Activated CD4-positive, alpha-beta T cell treated with anti-CD3 and anti-CD28 coated beads for 36 hours (primary cell): Measurements from ENCODE around the gene ARRDC2. TPM values are rescaled to one million over a fixed set of nuclear protein-coding genes. Genes with fewer than 3 reads are reported as not detected.
A peak's percentile ranks its signal among the peaks of the same experiment; 100 is the strongest.

Source experiments
- ATAC-seq: fragments of 200-7000 bp; cut with Tn5 transposase; one replicate; pipeline ENCODE4 v1.10.0; 2021; ENCODE audit warnings: mild to moderate bottlenecking, moderate library complexity
- CTCF ChIA-PET: fragments of 350-600 bp; sonication (Branson Sonifier 250); formaldehyde crosslinking; loops from one replicate; lab custom pipeline; 2021; ENCODE audit warnings: antibody characterized with exemption; lab: Charles Lee
- POLR2A ChIA-PET: fragments of 350-600 bp; sonication (Branson Sonifier 250); formaldehyde crosslinking; loops from one replicate; lab custom pipeline; 2021; ENCODE audit warnings: antibody characterized with exemption, inconsistent platforms; lab: Charles Lee
- DNase-seq: peaks from one replicate; pipeline ENCODE4 v3.0.0-alpha.2; 2020
- H3K27ac Mint-ChIP-seq: one replicate; pipeline ENCODE4 v1.8.0; 2021; ENCODE audit warnings: mixed read lengths
- H3K27me3 Mint-ChIP-seq: one replicate; pipeline ENCODE4 v1.8.0; 2021; ENCODE audit warnings: mixed read lengths
- H3K36me3 Mint-ChIP-seq: one replicate; pipeline ENCODE4 v1.8.0; 2021; ENCODE audit warnings: low read depth, mixed read lengths
- H3K4me1 Mint-ChIP-seq: one replicate; pipeline ENCODE4 v1.8.0; 2021; ENCODE audit warnings: mixed read lengths
- H3K4me3 Mint-ChIP-seq: one replicate; pipeline ENCODE4 v1.8.0; 2021; ENCODE audit warnings: mild to moderate bottlenecking, moderate library complexity, mixed read lengths
- H3K9me3 Mint-ChIP-seq: one replicate; pipeline ENCODE4 v1.8.0; 2021; ENCODE audit warnings: low read depth, mixed read lengths
- intact Hi-C, 2 experiments: fragments of 100-400 bp; cut with DNase I in 1 of 2; cut with micrococcal nuclease in 1 of 2; formaldehyde crosslinking; loops; one replicate each; pipeline versions ENCODE4 v1.14.2 to v1.15.1; 2022 to 2024; cut with DNase I, micrococcal nuclease
- total RNA-seq, 2 experiments: library from RNA; stranded (reverse); gene quantifications; one replicate each; pipeline ENCODE4 v1.2.3, GENCODE V29; 2021

Gene ARRDC2
- total RNA-seq, 2 experiments from 2014 or later = 13.5 to 21.7 TPM

DNA sequence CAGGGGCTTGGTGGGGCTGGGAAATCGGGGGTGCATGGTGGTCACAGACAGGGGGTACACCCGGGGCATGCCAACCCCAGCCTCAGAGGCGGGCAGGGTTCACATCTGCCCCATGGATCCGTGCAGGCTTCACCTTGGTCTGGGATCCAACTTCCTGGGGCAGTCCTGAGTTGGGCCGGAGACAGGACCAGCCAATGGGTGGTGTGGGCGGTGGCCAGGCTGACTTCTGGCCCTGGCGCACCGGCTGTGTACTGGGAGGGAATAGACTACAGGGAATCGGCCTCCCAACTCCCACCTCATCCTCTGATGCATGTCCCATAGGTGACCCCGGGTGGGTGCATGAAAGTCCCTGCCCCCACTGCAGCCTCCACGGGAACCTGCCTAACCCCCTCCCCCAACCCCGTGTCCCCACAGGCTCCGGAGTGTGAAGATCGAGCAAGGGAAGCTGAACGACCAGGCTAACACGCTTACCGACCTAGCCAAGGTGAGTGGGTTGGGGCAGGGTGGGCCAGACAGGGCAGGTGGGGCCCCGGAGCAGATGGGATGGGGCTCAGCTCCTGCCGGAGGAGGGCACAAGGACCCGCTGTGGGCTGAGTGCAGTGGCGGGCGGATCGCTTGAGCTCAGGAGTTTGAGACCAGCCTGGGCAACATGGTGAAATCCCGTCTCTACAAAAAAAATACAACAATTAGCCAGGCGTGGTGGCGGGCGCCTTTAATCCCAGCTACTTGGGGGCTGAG lies 14.7 kb upstream of the ARRDC2 start:
- H3K36me3 Mint-ChIP-seq = no peaks in the 10 kb centered on the region
- ATAC-seq = no peak
- DNase-seq = no peak
- no peaks in the 10 kb centered on the region for H3K9me3 Mint-ChIP-seq
- H3K4me3 Mint-ChIP-seq = no peak overlapping the region
- POLR2A ChIA-PET = no interaction called here
- peaks cover 8% of the 10 kb centered on the region for H3K4me1 Mint-ChIP-seq
- H3K27ac Mint-ChIP-seq = no peak overlapping the region
- intact Hi-C loops = no loop called here
- CTCF ChIA-PET = interaction anchor here (0.6 to 7.5 kb wide), 6 partner anchors 11 to 513 kb away, joined by 3 to 102 read pairs (median 8); partner anchors contain the start of gene CCDC124
- H3K27me3 Mint-ChIP-seq = no peaks in the 10 kb centered on the region

- Mint-ChIP-seq H3K27ac (peak overlapping the region; percentile 47), H3K36me3 (peaks cover 1% of the 10 kb centered on the region), H3K4me3 (no peak overlapping the region), H3K4me1 (peaks cover 18% of the 10 kb centered on the region), H3K27me3 (no peaks in the 10 kb centered on the region), H3K9me3 (no peaks in the 10 kb centered on the region)
- intact Hi-C loops = loop anchor here (1.0 to 5.0 kb wide), 6 partner anchors 50 to 138 kb away; partner anchors contain the start of genes RPL18A (in 2 of the 2) and SLC5A5 (in 1 of the 2)
- DNase-seq (peak; percentile 93), ATAC-seq (peak; percentile 67)
- ChIA-PET CTCF (interaction anchor here (0.5 to 7.5 kb wide), 22 partner anchors 16 to 419 kb away, joined by 3 to 102 read pairs (median 3); partner anchors contain the start of genes CCDC124, RPL18A and SLC5A5), POLR2A (interaction anchor here (0.6 to 1.4 kb wide), 2 partner anchors 59 to 63 kb away, joined by 4 to 12 read pairs; no protein-coding TSS in a partner anchor)
Measured at GRCh38 chr19:17996826-17997316, 11.1 kb upstream of the ARRDC2 start.

DNA sequence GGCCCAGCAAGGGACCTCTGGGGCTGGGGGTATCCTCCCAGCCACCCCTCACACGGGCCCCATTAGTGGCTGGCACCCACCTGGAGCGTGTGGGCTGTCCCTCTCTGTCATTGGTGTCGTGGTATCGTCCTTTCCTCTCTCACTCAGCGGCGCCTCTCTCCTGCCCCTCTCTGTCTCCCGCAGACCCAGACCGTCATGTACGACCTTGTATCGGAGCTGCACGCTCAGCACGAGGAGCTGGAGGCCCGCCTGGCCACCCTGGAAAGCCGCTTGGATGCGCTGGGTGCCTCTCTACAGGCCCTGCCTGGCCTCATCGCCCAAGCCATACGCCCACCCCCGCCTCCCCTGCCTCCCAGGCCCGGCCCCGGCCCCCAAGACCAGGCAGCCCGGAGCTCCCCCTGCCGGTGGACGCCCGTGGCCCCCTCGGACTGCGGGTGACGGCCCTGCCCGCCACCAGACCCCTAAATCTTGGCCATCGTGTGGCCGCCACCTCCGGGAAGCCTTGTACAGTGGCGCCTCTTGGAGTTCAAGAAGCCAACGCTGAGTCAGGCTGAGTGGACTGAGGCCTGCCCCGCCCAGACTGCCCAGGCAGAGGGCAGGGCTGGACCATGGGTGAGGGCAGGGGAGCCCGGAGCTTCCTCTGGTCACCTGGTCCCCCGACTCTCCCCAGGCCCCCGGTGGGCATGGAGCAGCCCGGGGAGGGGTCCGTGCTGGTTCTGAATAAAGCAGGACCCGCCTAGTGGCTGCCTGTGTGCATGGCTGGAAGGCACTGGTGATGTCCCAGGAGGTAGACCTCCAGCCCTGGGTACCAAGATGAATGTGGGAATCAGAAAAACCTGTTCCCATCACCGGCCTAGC lies 9.8 kb upstream of the ARRDC2 start:
- no peak for ATAC-seq

DNA sequence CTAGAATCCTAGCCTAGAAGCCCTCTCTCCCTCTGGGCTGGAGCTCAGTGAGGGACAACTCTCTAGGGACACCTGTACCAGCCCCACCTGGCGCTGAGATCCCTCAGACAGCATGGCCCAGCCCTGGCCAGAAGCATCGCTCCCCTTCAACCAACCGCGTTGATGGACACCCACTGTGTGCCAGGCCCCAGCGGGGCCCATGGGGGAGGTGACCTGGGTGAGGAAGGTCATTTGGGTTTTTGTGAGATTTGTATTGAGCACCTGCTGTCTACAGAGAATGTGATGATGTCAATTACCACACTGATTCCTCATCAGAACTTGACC lies 9.2 kb upstream of the ARRDC2 start:
- ChIA-PET POLR2A (no interaction called here), CTCF (interaction anchor here (0.5 to 7.5 kb wide), 5 partner anchors 9 to 145 kb away, joined by 3 to 102 read pairs (median 4); partner anchors contain the start of genes ARRDC2 and RPL18A)
- H3K4me3 Mint-ChIP-seq = no peak overlapping the region
- H3K27me3 Mint-ChIP-seq = no peaks in the 10 kb centered on the region
- H3K4me1 Mint-ChIP-seq = peaks cover 25% of the 10 kb centered on the region
- ATAC-seq (no peak), DNase-seq (no peak)
- H3K9me3 Mint-ChIP-seq = no peaks in the 10 kb centered on the region
- peaks cover 4% of the 10 kb centered on the region for H3K36me3 Mint-ChIP-seq
- no peak overlapping the region for H3K27ac Mint-ChIP-seq
- intact Hi-C loops = loop anchor here in 1 of 2 experiments (5.0 kb wide), 1 partner anchor 126 kb away; the partner anchor contains the start of gene SLC5A5

More for the DNA sequence above, 9.8 kb upstream of the ARRDC2 start:
- intact Hi-C loops = loop anchor here (1.0 to 5.0 kb wide), 5 partner anchors 51 to 139 kb away; partner anchors contain the start of genes RPL18A (in 1 of the 2) and SLC5A5 (in 1 of the 2)
- POLR2A ChIA-PET = no interaction called here
- peak; percentile 35 for DNase-seq
- H3K27ac Mint-ChIP-seq = no peak overlapping the region
- no peak overlapping the region for H3K4me3 Mint-ChIP-seq
- CTCF ChIA-PET = interaction anchor here (0.6 to 7.5 kb wide), 12 partner anchors 10 to 187 kb away, joined by 3 to 102 read pairs (median 4); partner anchors contain the start of genes ARRDC2, CCDC124 and RPL18A
- H3K36me3 Mint-ChIP-seq = peaks cover 4% of the 10 kb centered on the region
- peaks cover 25% of the 10 kb centered on the region for H3K4me1 Mint-ChIP-seq
- no peaks in the 10 kb centered on the region for H3K27me3 Mint-ChIP-seq
- no peaks in the 10 kb centered on the region for H3K9me3 Mint-ChIP-seq

- ATAC-seq (no peak), DNase-seq (no peak)
- H3K36me3 Mint-ChIP-seq = peaks cover 4% of the 10 kb centered on the region
- intact Hi-C loops = loop anchor here (2.0 to 10.0 kb wide), 4 partner anchors 89 to 155 kb away; partner anchors contain the start of genes PIK3R2 (in 1 of the 2) and SLC5A5 (in 1 of the 2)
- H3K9me3 Mint-ChIP-seq = no peaks in the 10 kb centered on the region
- H3K27ac Mint-ChIP-seq = peak overlapping the region; percentile 95
- ChIA-PET POLR2A (interaction anchor here (1.1 kb wide), 3 partner anchors 17 to 153 kb away, joined by 3 to 4 read pairs (median 4); partner anchors contain the start of gene PIK3R2), CTCF (interaction anchor here (0.6 to 7.5 kb wide), 6 partner anchors 55 to 304 kb away, joined by 3 to 102 read pairs (median 5); partner anchors contain the start of genes CCDC124 and RPL18A)
- peaks cover 25% of the 10 kb centered on the region for H3K4me1 Mint-ChIP-seq
- H3K27me3 Mint-ChIP-seq = no peaks in the 10 kb centered on the region
- peak overlapping the region; percentile 75 for H3K4me3 Mint-ChIP-seq
Measured at GRCh38 chr19:17999684-18000479, 8.1 kb upstream of the ARRDC2 start.

DNA sequence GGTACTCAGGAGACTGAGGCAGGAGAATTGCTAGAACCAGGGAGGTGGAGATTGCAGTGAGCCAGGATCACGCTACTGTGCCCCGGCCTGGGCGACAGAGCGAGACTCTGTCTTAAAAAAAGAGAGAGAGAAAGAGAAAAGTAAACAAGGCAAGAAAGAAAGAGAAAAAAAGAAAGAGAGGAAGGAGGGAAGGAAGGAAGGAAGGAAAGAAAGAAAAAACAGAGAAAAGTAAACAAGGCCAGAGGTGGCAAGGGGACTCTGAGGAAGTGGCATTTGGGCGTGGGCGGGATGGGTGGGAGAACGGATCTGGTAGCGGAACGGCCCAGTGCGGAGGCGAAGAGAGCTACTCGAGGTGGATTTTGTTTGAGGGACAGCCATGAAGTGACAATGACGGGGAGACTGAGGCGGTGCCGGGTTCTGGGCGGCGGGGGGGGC lies 7.5 kb upstream of the ARRDC2 start:
- CTCF ChIA-PET = interaction anchor here (0.8 to 7.5 kb wide), 7 partner anchors 56 to 145 kb away, joined by 3 to 102 read pairs (median 3); partner anchors contain the start of gene CCDC124
- intact Hi-C loops = loop anchor here (2.0 to 10.0 kb wide), 3 partner anchors 88 to 154 kb away; partner anchors contain the start of gene PIK3R2 (in 1 of the 2)
- Mint-ChIP-seq H3K27me3 (no peaks in the 10 kb centered on the region), H3K9me3 (no peaks in the 10 kb centered on the region), H3K36me3 (peaks cover 4% of the 10 kb centered on the region), H3K4me3 (peak overlapping the region; percentile 75), H3K4me1 (peaks cover 25% of the 10 kb centered on the region), H3K27ac (peak overlapping the region; percentile 95)
- DNase-seq (no peak), ATAC-seq (no peak)
- POLR2A ChIA-PET = interaction anchor here (0.8 to 1.1 kb wide), 4 partner anchors 16 to 152 kb away, joined by 3 to 4 read pairs (median 4); partner anchors contain the start of gene PIK3R2

- POLR2A ChIA-PET = interaction anchor here (0.6 to 1.1 kb wide), 5 partner anchors 16 to 151 kb away, joined by 3 to 6 read pairs (median 4); partner anchors contain the start of gene PIK3R2
Measured at GRCh38 chr19:18000915-18001776, 6.8 kb upstream of the ARRDC2 start.

DNA sequence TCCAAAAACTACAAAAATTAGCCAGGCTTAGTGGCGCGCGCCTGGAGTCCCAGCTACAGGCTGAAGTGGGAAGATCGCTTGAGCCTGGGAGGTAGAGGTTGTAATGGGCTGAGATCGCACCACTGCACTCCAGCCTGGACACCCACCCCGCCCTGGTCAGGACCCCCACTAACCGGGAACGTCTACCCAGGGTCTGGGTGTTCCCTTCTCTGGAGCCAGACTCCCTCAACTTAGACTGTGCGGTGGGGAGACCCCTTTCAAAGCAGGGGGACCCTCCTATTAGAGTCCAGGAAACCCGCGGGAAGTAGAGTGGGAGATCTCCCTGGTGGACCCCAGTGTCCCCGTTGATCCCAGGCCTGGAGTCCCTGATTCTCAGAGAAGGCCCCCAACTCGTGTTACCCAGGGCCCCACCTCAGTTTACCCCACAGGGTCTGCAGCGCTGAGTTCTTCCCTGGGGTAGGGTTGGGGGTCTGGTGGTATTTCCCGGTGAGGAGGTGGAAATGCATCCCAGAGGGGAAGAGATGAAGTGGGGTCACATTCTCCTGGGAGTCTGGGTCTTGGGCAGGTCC lies 6.1 kb upstream of the ARRDC2 start:
- peaks cover 6% of the 10 kb centered on the region for H3K36me3 Mint-ChIP-seq
- ATAC-seq = no peak
- peaks cover 25% of the 10 kb centered on the region for H3K4me1 Mint-ChIP-seq
- no peaks in the 10 kb centered on the region for H3K9me3 Mint-ChIP-seq
- POLR2A ChIA-PET = interaction anchor here (0.6 to 0.7 kb wide), 2 partner anchors 87 to 414 kb away, joined by 3 to 6 read pairs; no protein-coding TSS in a partner anchor
- CTCF ChIA-PET = interaction anchor here (1.1 kb wide), 2 partner anchors 43 to 64 kb away, joined by 3 to 4 read pairs; no protein-coding TSS in a partner anchor
- H3K4me3 Mint-ChIP-seq = peak overlapping the region; percentile 85
- H3K27ac Mint-ChIP-seq = peak overlapping the region; percentile 86
- intact Hi-C loops = loop anchor here (1.0 to 10.0 kb wide), 7 partner anchors 43 to 190 kb away; partner anchors contain the start of gene PIK3R2 (in 2 of the 2)
- DNase-seq = no peak
- no peaks in the 10 kb centered on the region for H3K27me3 Mint-ChIP-seq

More at GRCh38 chr19:18000915-18001776, 6.8 kb upstream of the ARRDC2 start:
- CTCF ChIA-PET = interaction anchor here (0.8 to 1.7 kb wide), 5 partner anchors 61 to 146 kb away, joined by 3 to 6 read pairs (median 3); partner anchors contain the start of gene CCDC124
- Mint-ChIP-seq H3K4me1 (peaks cover 25% of the 10 kb centered on the region), H3K27me3 (no peaks in the 10 kb centered on the region), H3K36me3 (peaks cover 4% of the 10 kb centered on the region), H3K27ac (peak overlapping the region; percentile 95), H3K4me3 (peak overlapping the region; percentile 85), H3K9me3 (no peaks in the 10 kb centered on the region)
- ATAC-seq = peak; percentile 84
- DNase-seq = peak; percentile 95
- intact Hi-C loops = loop anchor here (1.0 to 10.0 kb wide), 7 partner anchors 44 to 191 kb away; partner anchors contain the start of gene PIK3R2 (in 2 of the 2)
